Keratinocyte (primary cell): ENCODE data around the gene TRPV4. TPM values are rescaled to one million over a fixed set of nuclear protein-coding genes. Genes with fewer than 3 reads are reported as not detected.

Experiments used
- DNase-seq: peaks from one replicate; pipeline ENCODE4 v3.0.0-alpha.2; 2011; ENCODE audit warnings: low read depth, missing footprints, low spot score
- FAIRE-seq: peaks from 2 replicates; lab custom pipeline; 2011; peaks lifted over from hg19 to GRCh38; lab: Jason Lieb, UNC
- H2AFZ ChIP-seq: 2 replicates; pipeline ENCODE4 v1.6.0; 2012; ENCODE audit warnings: low read length, control low read depth, inconsistent platforms; ENCODE audit not compliant: control insufficient read depth
- H3K27ac ChIP-seq: 2 replicates; pipeline ENCODE4 v1.5.1; 2011; ENCODE audit warnings: low read length; ENCODE audit not compliant: control insufficient read depth, insufficient read depth
- H3K27me3 ChIP-seq: 3 replicates; pipeline ENCODE4 v1.6.0; 2011; ENCODE audit warnings: low read length; ENCODE audit not compliant: control insufficient read depth, insufficient read depth; ENCODE audit errors: extremely low read depth
- H3K36me3 ChIP-seq, 2 experiments: 2 replicates in 1 of 2; 3 replicates in 1 of 2; pipeline ENCODE4 v1.5.1; 2011; ENCODE audit warnings: low read length in 2 of 2, mild to moderate bottlenecking in 1 of 2; ENCODE audit not compliant: control insufficient read depth in 2 of 2, insufficient read depth in 2 of 2; ENCODE audit errors: extremely low read depth in 1 of 2
- H3K4me1 ChIP-seq: 3 replicates; pipeline ENCODE4 v1.5.1; 2011; ENCODE audit warnings: low read length; ENCODE audit not compliant: control insufficient read depth, insufficient read depth; ENCODE audit errors: extremely low read depth
- H3K4me2 ChIP-seq: 3 replicates; pipeline ENCODE4 v1.6.0; 2011; ENCODE audit warnings: low read depth, low read length; ENCODE audit not compliant: control insufficient read depth, insufficient read depth; ENCODE audit errors: extremely low read depth
- H3K4me3 ChIP-seq, 3 experiments: fragments of 200-600 bp in 1 of 3; sonication (generic) in 1 of 3; 2 replicates in 2 of 3; 3 replicates in 1 of 3; pipeline ENCODE4 v1.5.1; 2011 to 2016; ENCODE audit warnings: low read length in 3 of 3, mild to moderate bottlenecking in 3 of 3, control low read depth in 2 of 3, inconsistent platforms in 1 of 3, low read depth in 1 of 3, mixed read lengths in 1 of 3, mixed run types in 1 of 3, moderate library complexity in 1 of 3; ENCODE audit not compliant: control insufficient read depth in 2 of 3, insufficient read depth in 2 of 3; ENCODE audit errors: extremely low read depth in 1 of 3
- H3K79me2 ChIP-seq: 2 replicates; pipeline ENCODE4 v1.6.0; 2012; ENCODE audit warnings: low read length; ENCODE audit not compliant: control insufficient read depth, insufficient read depth
- H3K9ac ChIP-seq: 3 replicates; pipeline ENCODE4 v1.6.0; 2011; ENCODE audit warnings: low read length; ENCODE audit not compliant: control insufficient read depth, insufficient read depth; ENCODE audit errors: extremely low read depth
- H3K9me1 ChIP-seq: 3 replicates; pipeline ENCODE4 v1.6.0; 2011; ENCODE audit warnings: low read length; ENCODE audit not compliant: control insufficient read depth, insufficient read depth; ENCODE audit errors: extremely low read depth
- H3K9me3 ChIP-seq: 2 replicates; pipeline ENCODE4 v1.5.1; 2012; ENCODE audit warnings: low read depth, low read length; ENCODE audit not compliant: control insufficient read depth
- H4K20me1 ChIP-seq: 3 replicates; pipeline ENCODE4 v1.6.0; 2011; ENCODE audit warnings: low read length; ENCODE audit not compliant: control insufficient read depth, insufficient read depth; ENCODE audit errors: extremely low read depth
- CTCF ChIP-seq, 3 experiments: IDR thresholded peaks in 1 of 3; conservative IDR thresholded peaks in 1 of 3; optimal IDR thresholded peaks in 1 of 3; 2 replicates in 2 of 3; 3 replicates in 1 of 3; pipeline versions ENCODE3 to v1.5.1; 2011; ENCODE audit warnings: low read length in 3 of 3, mild to moderate bottlenecking in 3 of 3, moderate library complexity in 2 of 3, control low read depth in 1 of 3, inconsistent platforms in 1 of 3; ENCODE audit not compliant: insufficient read depth in 2 of 3; ENCODE audit errors: extremely low read depth in 1 of 3
- EZH2 ChIP-seq: IDR thresholded peaks from one replicate; pipeline ENCODE4 v1.6.1; 2012; ENCODE audit warnings: inconsistent platforms, mild to moderate bottlenecking, low read length, moderate library complexity
- dilution Hi-C: fragments of 300-500 bp; cut with MboI; formaldehyde crosslinking; loops from one replicate; pipeline ENCODE4 v1.7.0; 2020; ENCODE audit warnings: low sequenced_read_pairs; ENCODE audit not compliant: extremely low pct_ligation_motif_present
- polyA plus RNA-seq, 5 experiments: library from polyadenylated mRNA; depleted of rRNA in 3 of 5; stranded (reverse) in 3 of 5; stranded (forward) in 1 of 5; unstranded in 1 of 5; fragments of >200 nt; gene quantifications; 1 replicate in 1 of 5; 2 replicates in 3 of 5; 3 replicates in 1 of 5; pipeline versions ENCODE4 v1.2.1 to v1.2.3, GENCODE V29; 2011 to 2012; ENCODE audit warnings: missing spikeins in 2 of 5, low read depth in 1 of 5, low replicate concordance in 1 of 5

Gene TRPV4
- polyA plus RNA-seq, 1 donor (not counting 4 experiments of a cell fraction or from before 2014, with no cell fraction given) = 0.46 TPM

- Histone ChIP-seq H4K20me1 (no peaks in the 10 kb centered on the region), H3K9me3 (no peaks in the 10 kb centered on the region), H3K4me1 (no peaks in the 10 kb centered on the region), H3K9ac (no peak overlapping the region), H3K36me3 (no peaks in the 10 kb centered on the region), H3K27me3 (peaks cover 11% of the 10 kb centered on the region), H2AFZ (no peak overlapping the region), H3K27ac (no peak overlapping the region), H3K4me2 (no peak overlapping the region), H3K79me2 (no peaks in the 10 kb centered on the region), H3K4me3 (no peak overlapping the region), H3K9me1 (no peaks in the 10 kb centered on the region)
- dilution Hi-C loops = no loop called here
- DNase-seq (no peak), FAIRE-seq (no peak)
- TF ChIP-seq EZH2 (no peak), CTCF (optimal IDR thresholded peaks at IDR 0.05 in 1 of 3, IDR thresholded peaks at IDR 0.05 in 1 of 3, conservative IDR thresholded peaks at IDR 0.05 in 1 of 3; ENCODE audit: extremely low read depth in 1 of 3, insufficient read depth in 2 of 3, low read length in 3 of 3) (no peak)
These were observed 5.3 kb downstream of the TRPV4 start for GRCh38 chr12:109827566-109828550.

- Histone ChIP-seq H3K9ac (no peak overlapping the region), H3K27me3 (peaks cover 4% of the 10 kb centered on the region), H3K4me1 (no peaks in the 10 kb centered on the region), H3K9me3 (no peaks in the 10 kb centered on the region), H3K79me2 (no peaks in the 10 kb centered on the region), H3K36me3 (no peaks in the 10 kb centered on the region), H3K4me3 (no peak overlapping the region), H2AFZ (no peak overlapping the region), H3K4me2 (no peak overlapping the region), H3K27ac (no peak overlapping the region), H4K20me1 (no peaks in the 10 kb centered on the region), H3K9me1 (no peaks in the 10 kb centered on the region)
- FAIRE-seq (no peak), DNase-seq (no peak)
- TF ChIP-seq EZH2 = no peak
- dilution Hi-C loops = no loop called here
These were observed 6.1 kb downstream of the TRPV4 start for GRCh38 chr12:109827080-109827479.
